GM18507 (cell line): ENCODE results near the gene GSPT1.
"Not testable (repeated sequence)": the region's sequence is repeated elsewhere in the genome, so short reads cannot be mapped to it uniquely, and the experiment has no call there.

Source experiments
- DNase-seq: peaks from one replicate; pipeline ENCODE4 v3.0.0; 2011; ENCODE audit warnings: low read depth; ENCODE audit not compliant: insufficient read length; ENCODE audit errors: extremely low spot score
- FAIRE-seq: peaks from 2 replicates; lab custom pipeline; 2011; peaks lifted over from hg19 to GRCh38; lab: Jason Lieb, UNC

Gene GSPT1

DNA sequence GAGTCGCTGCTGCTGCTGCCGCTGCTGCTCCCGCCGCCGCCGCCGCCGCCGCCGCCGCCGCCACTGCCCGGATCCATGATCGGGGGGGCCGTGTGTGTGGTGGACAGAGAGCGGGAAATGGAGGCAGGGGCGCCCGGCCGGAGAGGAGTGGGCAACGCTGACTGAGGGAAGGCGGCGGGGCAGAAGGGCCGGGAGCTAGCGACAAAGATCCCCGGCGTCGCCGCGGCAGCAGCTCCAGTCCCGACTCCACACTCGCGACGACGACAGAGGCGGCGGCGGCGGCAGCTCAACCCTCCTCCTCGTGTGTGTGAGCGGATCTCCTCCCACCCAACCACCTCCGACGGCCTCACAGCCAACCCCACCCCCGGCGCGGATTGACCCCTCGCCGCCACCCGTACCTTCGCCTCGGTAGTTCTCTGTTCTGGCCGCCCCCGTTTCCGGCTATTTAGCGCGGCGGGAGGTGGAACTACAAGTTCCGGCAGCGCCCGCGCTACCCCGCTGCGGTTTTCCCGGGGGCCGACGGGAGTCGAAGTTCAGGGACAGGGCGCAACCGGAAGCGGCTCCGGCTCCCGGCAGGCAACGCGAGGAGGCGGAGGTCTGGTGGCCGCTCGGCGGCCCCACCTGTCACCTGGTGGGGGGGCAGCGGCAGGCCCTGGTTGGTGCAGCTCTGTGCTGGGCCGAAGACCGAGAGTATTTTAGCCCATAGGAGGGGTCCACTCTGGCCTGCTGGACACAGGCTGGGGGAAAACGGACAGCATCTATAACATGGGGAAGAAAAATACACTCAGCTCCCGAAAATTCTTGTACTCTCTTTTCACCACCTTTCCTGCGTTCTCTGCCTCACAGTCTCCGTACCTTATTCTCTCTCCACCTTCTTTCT, at the start of gene GSPT1:
TSS of gene GSPT1 (minus strand) at position 313 of the 880 bp plus-strand sequence. CDS start at position 77, 236 bp downstream.
- FAIRE-seq (peak; percentile 94), DNase-seq (peak; percentile 92)

GRCh38 chr16:11964761-11965551, 49.2 kb upstream of the GSPT1 start, which contains the start of gene TNFRSF17:
Gene TNFRSF17, plus strand, starts transcription at chr16:11965210. Its CDS starts 115 bp downstream, at chr16:11965325.
- DNase-seq (no peak), FAIRE-seq (peak; percentile 98)

DNA sequence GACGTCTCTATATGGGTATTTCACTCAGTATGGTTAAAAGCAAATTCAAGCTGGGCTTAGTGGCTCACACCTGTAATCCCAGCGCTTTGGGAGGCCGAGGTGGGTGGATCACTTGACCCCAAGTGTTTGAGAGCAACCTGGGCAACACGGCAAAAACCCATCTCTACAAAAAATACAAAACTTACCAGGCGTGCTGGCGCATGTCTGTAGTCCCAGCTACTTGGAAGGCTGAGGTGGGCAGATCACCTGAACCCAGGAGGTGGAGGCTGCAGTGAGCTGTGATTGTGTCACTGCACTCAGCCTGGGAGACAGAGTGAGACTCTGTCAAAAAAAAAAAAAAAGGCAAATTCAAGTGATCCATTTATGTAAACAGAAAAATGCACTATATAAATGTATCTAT, 48.0 kb upstream of the GSPT1 start:
- DNase-seq (no peak), FAIRE-seq (peak; percentile 36)

GRCh38 chr16:11962978-11963377, 47.2 kb upstream of the GSPT1 start:
- FAIRE-seq, result peak; percentile 60
- not testable (repeated sequence) for DNase-seq

- not testable (repeated sequence) for DNase-seq, FAIRE-seq
These were observed 46.7 kb upstream of the GSPT1 start for GRCh38 chr16:11962457-11962856.

DNA sequence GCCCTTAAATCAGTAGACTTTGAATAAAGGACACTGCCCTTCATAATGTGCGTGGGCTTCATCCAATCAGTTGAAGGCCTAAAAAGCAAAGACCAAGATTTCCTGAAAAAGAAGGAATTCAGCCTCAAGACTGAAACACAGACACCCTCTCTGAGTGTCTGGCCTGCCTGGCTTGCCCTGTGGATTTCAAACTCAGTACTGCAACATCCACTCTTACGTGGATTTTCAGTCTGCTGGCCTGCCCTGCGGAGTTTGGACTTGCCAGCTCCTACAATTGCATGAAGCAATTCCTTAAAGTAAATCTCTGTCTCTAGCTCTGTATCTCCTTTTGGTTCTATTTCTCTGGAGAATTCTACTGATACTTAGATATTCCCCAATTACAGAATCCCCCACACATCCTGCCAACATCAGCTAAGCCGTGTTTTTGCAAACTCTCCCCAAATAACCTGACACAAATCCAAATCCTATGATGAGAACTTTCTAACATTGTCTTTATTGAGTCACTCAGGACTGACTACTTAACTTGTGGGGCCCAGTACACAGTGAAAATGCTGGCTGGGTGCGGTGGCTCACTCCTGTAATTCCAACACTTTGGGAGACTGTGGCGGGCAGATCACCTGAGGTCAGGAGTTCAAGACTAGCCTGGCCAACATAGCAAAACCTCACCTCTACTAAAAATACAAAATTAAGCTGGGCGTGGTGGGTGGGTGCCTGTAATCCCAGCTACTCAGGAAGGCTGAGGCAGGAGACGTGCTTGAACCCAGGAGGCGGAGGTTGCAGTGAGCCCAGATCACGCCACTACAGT, 42.0 kb upstream of the GSPT1 start:
- no peak for FAIRE-seq

GRCh38 chr16:11956558-11956957, 40.8 kb upstream of the GSPT1 start:
- FAIRE-seq (no peak), DNase-seq (no peak)

More for the DNA sequence above, 42.0 kb upstream of the GSPT1 start:
- no peak for DNase-seq

DNA sequence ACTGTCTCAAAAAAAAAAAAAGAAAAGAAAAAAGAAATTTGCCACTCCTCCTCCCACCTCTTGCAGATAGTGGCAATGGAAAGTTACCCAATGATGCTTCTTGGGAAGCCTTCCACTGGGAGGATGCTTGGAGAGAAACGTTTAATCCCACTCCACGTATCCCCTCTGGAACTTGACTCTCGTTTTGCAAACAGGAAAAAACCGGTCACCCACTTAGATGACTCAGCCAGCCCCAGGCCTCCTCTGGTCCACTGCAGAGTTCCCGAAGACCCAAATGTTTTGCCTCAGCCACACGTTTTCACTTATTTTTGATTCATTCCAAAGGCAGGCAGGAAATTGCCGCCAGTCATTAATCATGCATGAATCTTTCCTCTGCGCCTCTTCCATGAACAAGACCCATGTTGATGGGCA, 40.0 kb upstream of the GSPT1 start:
- no peak for DNase-seq
- no peak for FAIRE-seq

GRCh38 chr16:11953576-11953975, 37.8 kb upstream of the GSPT1 start:
- DNase-seq, FAIRE-seq: not testable (repeated sequence)

DNA sequence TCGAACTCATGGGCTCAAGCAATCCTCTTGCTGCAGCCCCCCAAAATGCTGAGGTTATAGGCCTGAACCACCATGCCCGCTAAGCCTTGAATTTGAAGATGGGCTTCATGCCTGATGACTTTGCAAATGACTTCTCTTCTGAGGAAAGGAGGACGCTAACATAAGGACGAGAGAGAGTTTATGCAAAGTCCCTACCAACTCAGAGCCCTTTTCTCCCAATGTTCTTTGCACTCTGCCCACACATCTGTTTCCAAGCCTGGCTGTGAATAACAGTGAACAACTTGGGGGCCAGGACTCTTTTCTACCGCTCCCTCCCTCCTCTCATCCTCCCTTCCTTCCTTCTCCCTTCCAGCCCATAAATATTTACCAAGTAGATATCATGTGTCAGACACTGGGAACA, 34.6 kb upstream of the GSPT1 start:
- no peak for FAIRE-seq
- no peak for DNase-seq

DNA sequence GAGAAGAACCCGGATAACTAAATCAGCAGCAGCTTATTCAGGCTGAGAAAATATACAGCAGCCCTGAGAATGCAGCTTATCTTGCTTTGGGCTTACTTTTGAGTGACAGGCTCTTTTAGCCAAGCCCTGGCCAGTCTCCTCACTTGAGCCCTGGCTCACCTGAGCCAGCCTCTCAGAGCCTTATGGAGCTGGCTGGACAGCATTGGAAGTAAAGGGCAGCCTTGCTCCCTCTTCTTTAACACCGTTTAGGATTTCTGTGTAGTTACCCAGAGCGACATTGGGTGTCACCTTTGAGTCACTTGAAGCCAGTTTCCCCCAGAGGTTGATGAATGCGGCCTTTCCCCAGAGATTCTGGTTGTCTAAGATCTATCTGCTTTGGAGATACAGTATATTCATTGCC, 33.8 kb upstream of the GSPT1 start:
- peak; percentile 72 for DNase-seq
- FAIRE-seq, result peak; percentile 88

DNA sequence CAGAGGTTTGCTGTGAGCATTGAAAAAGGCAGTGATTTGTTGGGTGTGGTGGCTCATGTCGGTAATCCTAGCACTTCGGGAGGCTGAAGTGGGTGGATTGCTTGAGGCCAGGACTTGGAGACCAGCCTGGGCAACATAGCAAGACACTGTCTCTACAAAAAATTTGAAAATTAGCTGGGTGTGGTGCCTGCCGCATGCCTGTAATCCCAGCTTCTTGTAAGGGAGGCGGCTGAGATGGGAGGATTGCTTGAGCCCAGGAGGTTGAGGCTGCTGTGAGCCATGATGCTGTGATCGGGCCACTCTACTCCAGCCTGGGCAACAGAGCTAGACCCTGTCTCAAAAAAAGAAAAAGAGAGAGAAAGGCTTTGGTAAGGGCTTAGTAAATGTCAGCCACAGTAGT, 33.1 kb upstream of the GSPT1 start:
- FAIRE-seq (no peak), DNase-seq (no peak)

DNA sequence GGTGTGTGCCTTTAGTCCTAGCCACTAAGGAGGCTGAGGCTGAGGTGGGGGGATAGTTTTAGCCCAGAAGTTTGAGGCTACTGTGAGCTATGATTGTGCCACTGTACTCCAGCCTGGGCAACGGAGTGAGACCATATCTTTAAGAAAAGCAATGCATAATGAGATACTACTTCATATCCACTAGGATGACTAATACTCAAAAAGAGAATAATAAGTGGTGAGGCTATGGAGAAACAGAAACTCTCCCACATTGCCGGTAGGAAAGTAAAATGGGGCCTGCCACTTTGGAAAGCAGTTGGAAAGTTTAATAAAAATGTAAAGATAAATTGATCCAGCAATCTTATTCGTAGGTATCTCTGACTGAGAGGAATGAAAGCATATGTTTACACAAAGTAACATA, 30.7 kb upstream of the GSPT1 start:
- no peak for DNase-seq
- FAIRE-seq, result no peak

DNA sequence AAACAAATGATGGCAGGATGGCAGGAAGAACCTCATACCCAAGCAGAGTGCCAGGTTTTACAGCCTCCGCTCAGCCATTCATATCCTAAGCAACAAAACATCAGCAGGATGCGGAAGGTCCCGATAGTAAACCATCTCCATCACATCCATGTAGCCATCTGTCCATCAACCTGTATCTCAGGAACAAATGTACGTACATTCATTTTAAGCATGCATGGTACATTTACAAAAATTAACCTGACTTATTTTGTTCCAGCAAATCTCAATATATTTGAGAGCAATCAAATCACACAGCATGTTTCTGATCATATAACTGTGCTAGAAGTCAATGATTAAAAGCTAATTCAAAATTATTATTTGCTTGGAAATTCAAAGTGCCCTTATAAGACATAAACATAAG, 26.2 kb upstream of the GSPT1 start, which contains the start of gene NPIPB2:
TSS of gene NPIPB2 (minus strand) at position 101 of the 400 bp plus-strand sequence. CDS start at position 101, 0 bp downstream.
- not testable (repeated sequence) for FAIRE-seq, DNase-seq

DNA sequence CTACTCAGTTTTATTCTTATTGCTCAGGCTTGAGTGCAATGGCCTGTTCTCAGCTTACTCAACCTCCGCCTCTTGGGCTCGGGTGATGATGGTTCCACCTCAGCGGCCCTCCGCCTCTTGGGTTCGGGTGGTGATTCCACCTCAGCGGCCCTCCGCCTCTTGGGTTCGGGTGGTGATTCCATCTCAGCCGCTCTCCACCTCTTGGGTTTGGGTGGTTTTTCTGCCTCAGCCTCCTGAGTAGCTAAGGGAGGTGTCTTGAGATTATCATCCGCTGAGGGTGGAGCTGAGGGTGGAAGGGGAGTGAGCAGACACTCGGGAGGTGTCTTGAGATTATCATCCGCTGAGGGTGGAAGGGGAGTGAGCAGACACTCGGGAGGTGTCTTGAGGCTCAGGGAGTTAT, 11.6 kb upstream of the GSPT1 start:
- FAIRE-seq, DNase-seq: not testable (repeated sequence)

DNA sequence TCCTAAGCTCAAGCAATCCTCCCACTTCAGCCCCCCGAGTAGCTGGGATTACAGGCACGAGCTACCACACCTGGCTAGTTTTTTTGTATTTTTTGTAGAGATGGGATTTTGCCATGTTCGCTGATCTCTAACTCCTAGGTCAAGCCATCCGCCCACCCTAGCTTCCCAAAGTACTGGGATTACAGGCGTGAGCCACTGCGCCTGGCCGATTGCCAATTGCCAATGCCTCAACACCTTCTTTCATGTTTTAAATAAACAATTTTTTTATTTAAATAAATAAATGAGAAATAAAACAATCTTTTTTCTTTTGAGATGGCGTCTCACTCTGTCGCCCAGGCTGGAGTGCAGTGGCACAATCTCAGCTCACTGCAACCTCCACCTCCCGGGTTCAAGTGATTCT, 8.3 kb upstream of the GSPT1 start:
- FAIRE-seq, DNase-seq: not testable (repeated sequence)

GRCh38 chr16:11916524-11917285, 949 bp upstream of the GSPT1 start:
- FAIRE-seq (no peak), DNase-seq (no peak)

DNA sequence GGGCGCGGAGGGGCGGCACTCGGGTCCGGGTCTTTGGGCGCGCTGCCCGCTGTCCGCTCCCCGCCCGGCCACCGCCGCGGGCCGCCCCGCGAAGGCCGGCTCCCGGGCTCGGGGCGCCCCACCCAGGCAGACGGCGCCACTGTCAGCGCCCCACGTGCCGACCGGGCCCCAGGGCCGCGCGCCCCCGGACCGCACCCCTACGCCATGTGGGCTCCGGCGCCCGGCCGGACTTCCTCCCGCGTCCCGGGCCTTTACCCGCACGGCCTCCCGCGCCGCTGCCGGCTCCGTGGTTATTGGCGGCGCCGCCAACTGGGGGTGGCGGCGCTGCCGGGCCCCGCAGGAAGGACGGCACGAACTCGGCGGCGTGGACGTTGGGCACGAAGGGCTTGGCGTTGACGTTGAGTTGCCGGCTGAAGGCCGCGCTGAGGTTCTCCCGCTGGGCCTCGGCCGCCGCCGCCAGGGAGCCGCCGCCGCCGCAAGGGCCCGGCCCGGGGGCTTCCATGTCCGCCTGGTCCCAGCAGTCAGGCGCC, 577 bp downstream of the GSPT1 start:
- DNase-seq, result no peak

More for the DNA sequence above, 577 bp downstream of the GSPT1 start:
- no peak for FAIRE-seq
